Chondrocyte (in vitro differentiated cells): ENCODE measurements around the gene ARHGAP28. TPM values are rescaled to one million over a fixed set of nuclear protein-coding genes. Genes with fewer than 3 reads are reported as not detected.

Experiments
- DNase-seq: peaks from one replicate; pipeline ENCODE4 v3.0.0; 2021; ENCODE audit warnings: mixed read lengths, low spot score
- H3K27ac Mint-ChIP-seq: one replicate; pipeline ENCODE4 v1.8.0; 2021; ENCODE audit warnings: mild to moderate bottlenecking, moderate library complexity, mixed read lengths; ENCODE audit not compliant: unreplicated experiment
- H3K27me3 Mint-ChIP-seq: 2 replicates; pipeline ENCODE4 v1.8.0; 2021; ENCODE audit warnings: low read depth, mixed read lengths
- H3K36me3 Mint-ChIP-seq: 2 replicates; pipeline ENCODE4 v1.8.0; 2021; ENCODE audit warnings: low read depth, mixed read lengths
- H3K4me1 Mint-ChIP-seq: 2 replicates; pipeline ENCODE4 v1.8.0; 2021; ENCODE audit warnings: low read depth, mild to moderate bottlenecking, mixed read lengths
- H3K4me3 Mint-ChIP-seq: one replicate; pipeline ENCODE4 v1.8.0; 2021; ENCODE audit warnings: mild to moderate bottlenecking, moderate library complexity, mixed read lengths; ENCODE audit not compliant: unreplicated experiment
- H3K9me3 Mint-ChIP-seq: 2 replicates; pipeline ENCODE4 v1.8.0; 2021; ENCODE audit warnings: low read depth, mixed read lengths
- total RNA-seq: library from RNA; stranded (reverse); gene quantifications from 3 replicates; pipeline ENCODE4 v1.2.1, GENCODE V29; 2021
- TF ChIP-seq, protein P1 (sequence below): fragments of 200-600 bp; sonication (generic); IDR thresholded peaks from 2 replicates; pipeline ENCODE4 v1.5.0; 2021; ENCODE audit warnings: antibody characterized with exemption, mild to moderate bottlenecking, moderate library complexity

The ARHGAP28 gene
- total RNA-seq, 1 donor from 2014 or later, result 18.1 TPM

DNA sequence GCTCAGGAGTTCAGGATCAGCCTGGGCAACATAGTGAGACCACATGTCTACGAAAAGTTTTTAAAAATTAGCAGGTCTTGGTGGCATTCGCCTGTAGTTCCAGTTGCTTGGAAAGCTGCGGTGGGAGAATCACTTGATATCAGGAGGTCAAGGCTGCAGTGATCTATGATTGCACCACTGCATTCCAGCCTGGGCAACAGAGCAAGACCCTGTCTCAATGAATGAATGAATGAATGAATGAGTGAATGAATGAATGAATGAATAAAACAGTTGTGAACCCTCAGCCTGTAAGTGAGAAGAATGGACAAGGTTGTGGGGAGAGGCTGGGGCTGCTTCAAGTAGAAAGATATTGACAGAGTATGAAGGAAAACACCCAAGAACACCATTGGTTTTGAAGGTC, 48.0 kb downstream of the ARHGAP28 start:
- H3K36me3 Mint-ChIP-seq, result peaks cover 1% of the 10 kb centered on the region
- no peaks in the 10 kb centered on the region for H3K27me3 Mint-ChIP-seq
- no peak overlapping the region for H3K27ac Mint-ChIP-seq
- TF ChIP-seq, protein P1, sequence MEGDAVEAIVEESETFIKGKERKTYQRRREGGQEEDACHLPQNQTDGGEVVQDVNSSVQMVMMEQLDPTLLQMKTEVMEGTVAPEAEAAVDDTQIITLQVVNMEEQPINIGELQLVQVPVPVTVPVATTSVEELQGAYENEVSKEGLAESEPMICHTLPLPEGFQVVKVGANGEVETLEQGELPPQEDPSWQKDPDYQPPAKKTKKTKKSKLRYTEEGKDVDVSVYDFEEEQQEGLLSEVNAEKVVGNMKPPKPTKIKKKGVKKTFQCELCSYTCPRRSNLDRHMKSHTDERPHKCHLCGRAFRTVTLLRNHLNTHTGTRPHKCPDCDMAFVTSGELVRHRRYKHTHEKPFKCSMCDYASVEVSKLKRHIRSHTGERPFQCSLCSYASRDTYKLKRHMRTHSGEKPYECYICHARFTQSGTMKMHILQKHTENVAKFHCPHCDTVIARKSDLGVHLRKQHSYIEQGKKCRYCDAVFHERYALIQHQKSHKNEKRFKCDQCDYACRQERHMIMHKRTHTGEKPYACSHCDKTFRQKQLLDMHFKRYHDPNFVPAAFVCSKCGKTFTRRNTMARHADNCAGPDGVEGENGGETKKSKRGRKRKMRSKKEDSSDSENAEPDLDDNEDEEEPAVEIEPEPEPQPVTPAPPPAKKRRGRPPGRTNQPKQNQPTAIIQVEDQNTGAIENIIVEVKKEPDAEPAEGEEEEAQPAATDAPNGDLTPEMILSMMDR, result no peak
- no peak overlapping the region for H3K4me3 Mint-ChIP-seq
- no peak for DNase-seq
- H3K4me1 Mint-ChIP-seq, result peaks cover 35% of the 10 kb centered on the region
- no peaks in the 10 kb centered on the region for H3K9me3 Mint-ChIP-seq

- no peak for DNase-seq
- TF ChIP-seq, protein P1, result no peak
- Mint-ChIP-seq H3K4me3 (no peak overlapping the region), H3K4me1 (peaks cover 34% of the 10 kb centered on the region), H3K36me3 (peaks cover 1% of the 10 kb centered on the region), H3K27me3 (no peaks in the 10 kb centered on the region), H3K27ac (no peak overlapping the region), H3K9me3 (no peaks in the 10 kb centered on the region)
These were observed 49.1 kb downstream of the ARHGAP28 start for GRCh38 chr18:6778459-6779247.

GRCh38 chr18:6781142-6781714, 51.7 kb downstream of the ARHGAP28 start:
- Mint-ChIP-seq H3K27ac (peak overlapping the region; percentile 73), H3K4me1 (peaks cover 46% of the 10 kb centered on the region), H3K36me3 (no peaks in the 10 kb centered on the region), H3K9me3 (no peaks in the 10 kb centered on the region), H3K27me3 (no peaks in the 10 kb centered on the region), H3K4me3 (no peak overlapping the region)
- TF ChIP-seq, protein P1, result no peak
- no peak for DNase-seq

- Mint-ChIP-seq H3K27ac (peak overlapping the region; percentile 73), H3K9me3 (no peaks in the 10 kb centered on the region), H3K4me1 (peaks cover 43% of the 10 kb centered on the region), H3K4me3 (no peak overlapping the region), H3K36me3 (no peaks in the 10 kb centered on the region), H3K27me3 (no peaks in the 10 kb centered on the region)
- TF ChIP-seq, protein P1, result no peak
- no peak for DNase-seq
These were observed 52.3 kb downstream of the ARHGAP28 start for GRCh38 chr18:6781796-6782195.

DNA sequence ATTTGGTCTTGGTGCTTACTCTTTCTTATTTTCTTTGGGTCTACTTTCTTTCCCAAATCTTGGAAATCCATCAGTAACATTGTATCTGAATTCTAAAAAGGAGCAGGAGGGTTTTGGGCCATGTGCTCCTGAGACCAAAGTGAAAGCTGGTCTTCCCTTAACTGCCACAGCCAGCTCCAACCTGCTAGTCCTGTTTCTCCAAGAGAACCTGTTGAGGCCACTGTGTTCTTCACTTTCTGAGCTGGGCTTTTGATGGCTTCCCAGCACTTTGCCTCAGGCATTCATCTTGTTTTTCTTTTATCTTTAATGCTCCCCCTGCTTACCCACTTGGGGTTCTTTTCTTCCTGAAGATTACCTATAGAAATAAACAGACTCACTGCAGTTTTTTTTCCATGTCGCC, 53.3 kb downstream of the ARHGAP28 start:
- TF ChIP-seq, protein P1, result no peak
- Mint-ChIP-seq H3K4me1 (peaks cover 43% of the 10 kb centered on the region), H3K4me3 (no peak overlapping the region), H3K36me3 (no peaks in the 10 kb centered on the region), H3K27ac (no peak overlapping the region), H3K27me3 (no peaks in the 10 kb centered on the region), H3K9me3 (peaks cover under 1% of the 10 kb centered on the region)
- no peak for DNase-seq
